Activated gamma-delta T cell (primary cell): Measurements from ENCODE around the gene GNB2.

Experiments
- DNase-seq: peaks from one replicate; lab custom pipeline; 2025; lab: John Stamatoyannopoulos, UW
- total RNA-seq, 2 donors: gene quantifications; one replicate each; lab custom pipeline; 2026; lab: John Stamatoyannopoulos, UW

The GNB2 gene
- total RNA-seq = 90.5 to 103 reads per million in 2 donors

GRCh38 chr7:100673302-100673941 is at the start of gene GNB2:
TSS of gene GNB2 (plus strand) at chr7:100673740. CDS start at chr7:100676266, 2,526 bp downstream.
- DNase-seq = peak; percentile 95

DNA sequence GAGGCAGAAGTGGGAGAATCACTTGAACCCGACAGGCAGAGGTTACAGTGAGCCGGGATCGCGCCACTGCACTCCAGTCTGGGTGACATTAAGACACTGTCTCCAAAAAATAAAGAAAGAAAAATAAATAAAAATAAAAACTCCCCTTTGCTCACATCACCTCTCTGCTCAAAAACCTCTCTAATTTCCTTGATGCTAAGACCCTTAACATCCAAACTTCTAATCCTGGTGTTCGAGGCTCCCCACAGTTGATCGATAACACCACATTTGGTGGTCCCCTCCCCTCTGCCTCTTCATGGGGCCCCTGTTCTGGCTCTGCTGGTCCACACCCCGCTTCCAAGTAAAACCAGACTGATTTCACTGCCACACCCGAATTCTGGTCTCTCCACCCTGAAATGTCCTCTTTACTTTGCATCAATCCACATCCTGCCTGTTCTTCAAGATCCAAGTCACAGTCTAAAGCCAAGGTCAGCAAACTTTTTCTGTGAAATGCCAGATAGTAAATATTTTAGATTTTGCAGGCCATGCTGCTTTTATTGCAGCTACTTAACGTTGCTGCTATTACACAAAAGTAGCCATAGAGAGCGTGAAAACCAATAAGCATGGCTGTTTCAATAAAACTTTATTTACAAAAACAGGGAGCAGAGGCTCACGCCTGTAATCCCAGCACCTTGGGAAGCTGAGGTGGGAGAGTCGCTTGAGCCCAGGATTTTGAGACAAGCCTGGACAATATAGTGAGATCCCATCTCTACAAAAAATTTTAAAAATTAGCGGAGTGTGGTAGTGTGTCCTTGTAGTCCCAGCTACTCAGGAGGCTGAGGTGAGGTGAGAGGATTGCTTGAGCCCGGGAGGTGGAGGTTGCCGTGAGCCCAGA is 49.4 kb upstream of the GNB2 start:
- DNase-seq = no peak

DNA sequence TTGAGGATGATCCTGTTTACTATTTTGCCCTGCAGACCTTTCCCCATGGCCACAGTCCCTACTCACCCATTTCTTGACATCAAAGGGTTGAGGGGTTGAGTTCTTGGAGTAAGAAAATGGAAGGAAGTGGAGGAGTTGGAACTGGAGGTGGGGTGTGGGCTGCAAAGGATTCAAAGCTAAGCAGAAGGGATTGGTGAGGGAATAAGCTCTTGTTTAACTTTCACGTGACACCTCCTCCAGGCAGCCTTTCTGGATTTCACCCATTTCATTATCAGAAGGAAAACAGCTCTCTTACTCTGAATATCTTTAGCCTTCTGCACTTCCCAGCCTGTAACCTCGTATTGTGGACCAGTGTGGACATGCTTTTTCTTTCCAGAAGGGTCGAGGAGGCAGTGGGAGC is 47.5 kb upstream of the GNB2 start:
- no peak for DNase-seq

- peak; percentile 81 for DNase-seq
Observed at GRCh38 chr7:100626530-100627237, 46.9 kb upstream of the GNB2 start.

- DNase-seq = no peak
Observed at GRCh38 chr7:100627238-100627549, 46.3 kb upstream of the GNB2 start.

DNA sequence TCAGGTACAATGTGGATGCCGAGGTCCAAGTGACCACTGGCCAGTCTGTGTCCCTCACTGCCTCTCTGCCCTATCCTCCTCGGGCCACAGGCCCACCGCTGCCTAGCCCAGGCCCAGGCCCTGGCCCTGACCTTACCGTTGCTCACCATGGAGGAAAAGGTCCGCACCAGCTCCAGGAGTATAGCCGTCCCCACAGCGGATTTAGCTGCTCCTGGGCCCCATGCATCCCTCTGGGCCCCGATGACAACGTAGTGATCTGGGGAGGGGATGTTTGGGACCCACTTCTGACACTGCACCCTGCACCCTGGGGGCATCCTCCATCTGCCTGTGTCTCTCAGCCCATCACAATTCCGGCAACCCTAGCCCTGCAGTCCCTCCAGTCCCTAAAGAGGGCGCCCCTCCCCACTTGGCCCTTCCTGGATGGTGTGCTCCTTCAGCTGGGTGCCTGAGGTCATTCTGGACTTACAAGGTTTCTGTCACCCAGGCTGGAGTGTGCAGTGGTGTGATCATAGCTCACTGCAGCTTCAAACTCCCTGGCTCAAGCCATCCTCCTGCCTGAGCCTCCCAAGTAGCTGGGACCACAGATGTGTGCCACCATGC is 44.3 kb upstream of the GNB2 start:
- DNase-seq = no peak

GRCh38 chr7:100630066-100630465 is 43.5 kb upstream of the GNB2 start:
- no peak for DNase-seq

DNA sequence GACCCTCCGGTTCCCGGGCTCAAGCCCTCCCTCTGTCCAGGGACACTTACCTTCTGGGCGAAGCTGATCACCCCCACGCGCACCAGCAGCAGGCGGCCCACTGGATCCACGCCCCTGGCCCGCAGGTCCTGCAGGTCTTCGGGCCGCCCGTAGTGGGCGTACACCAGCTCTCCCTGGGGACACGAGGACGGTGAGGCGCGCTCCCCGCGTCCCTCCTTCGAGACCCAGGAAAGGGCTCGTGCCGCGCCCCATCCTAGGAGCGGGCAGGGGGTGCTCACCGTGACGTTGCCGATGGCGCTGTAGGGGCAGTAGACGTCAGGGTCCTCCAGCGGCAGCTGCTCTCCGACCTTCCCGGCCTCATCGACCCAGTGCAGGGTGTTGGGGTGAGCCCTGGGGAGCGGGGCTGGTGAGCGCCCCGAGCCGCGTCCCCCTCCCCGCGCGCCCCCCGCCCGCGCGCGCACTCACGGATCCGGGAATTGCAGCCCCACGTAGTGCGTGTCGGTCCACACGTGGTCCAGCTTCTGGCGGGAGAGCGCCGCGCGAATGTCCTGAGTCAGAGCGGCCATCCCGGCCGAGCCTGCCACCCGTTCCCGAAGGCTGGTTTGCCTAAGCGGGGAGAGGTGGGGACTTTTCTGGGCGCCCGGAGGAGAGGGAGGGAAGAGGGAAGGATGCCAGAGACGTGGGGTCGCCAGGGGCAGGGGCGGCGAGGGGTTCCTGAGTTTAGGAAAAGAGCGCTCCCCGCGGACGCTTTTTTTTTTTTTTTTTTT is 40.4 kb upstream of the GNB2 start:
- DNase-seq = peak; percentile 29

- no peak for DNase-seq
Observed at GRCh38 chr7:100639995-100640516, 33.5 kb upstream of the GNB2 start.

- no peak for DNase-seq
Observed at GRCh38 chr7:100640517-100641440, 32.8 kb upstream of the GNB2 start.

DNA sequence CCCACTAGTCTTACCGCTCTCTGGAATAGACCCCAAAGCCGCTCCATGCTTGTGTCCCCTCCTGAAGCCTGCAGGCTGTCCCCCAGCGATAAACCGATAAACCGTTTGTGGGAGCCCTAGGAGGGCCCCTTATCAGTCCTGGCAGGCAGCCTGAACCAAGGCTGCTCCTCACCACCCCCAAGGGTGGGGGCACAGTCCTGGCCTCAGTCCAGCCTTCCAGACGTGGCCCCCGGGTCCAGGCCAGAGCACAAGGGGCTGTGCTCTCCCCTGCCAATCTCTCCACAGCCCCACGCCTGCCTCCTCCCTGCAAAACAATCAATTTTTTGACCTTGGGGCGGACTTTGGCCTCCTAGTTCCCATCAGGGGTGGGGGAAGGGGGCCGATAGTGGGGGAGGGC is 32.1 kb upstream of the GNB2 start, which contains the start of gene TFR2:
Gene TFR2 (minus strand): TSS at position 90 of the 397 bp plus-strand sequence. CDS start 43 bp downstream, at position 47.
- no peak for DNase-seq

GRCh38 chr7:100641860-100642533 is 31.5 kb upstream of the GNB2 start:
- no peak for DNase-seq

GRCh38 chr7:100642534-100642907 is 31.0 kb upstream of the GNB2 start:
- no peak for DNase-seq

DNA sequence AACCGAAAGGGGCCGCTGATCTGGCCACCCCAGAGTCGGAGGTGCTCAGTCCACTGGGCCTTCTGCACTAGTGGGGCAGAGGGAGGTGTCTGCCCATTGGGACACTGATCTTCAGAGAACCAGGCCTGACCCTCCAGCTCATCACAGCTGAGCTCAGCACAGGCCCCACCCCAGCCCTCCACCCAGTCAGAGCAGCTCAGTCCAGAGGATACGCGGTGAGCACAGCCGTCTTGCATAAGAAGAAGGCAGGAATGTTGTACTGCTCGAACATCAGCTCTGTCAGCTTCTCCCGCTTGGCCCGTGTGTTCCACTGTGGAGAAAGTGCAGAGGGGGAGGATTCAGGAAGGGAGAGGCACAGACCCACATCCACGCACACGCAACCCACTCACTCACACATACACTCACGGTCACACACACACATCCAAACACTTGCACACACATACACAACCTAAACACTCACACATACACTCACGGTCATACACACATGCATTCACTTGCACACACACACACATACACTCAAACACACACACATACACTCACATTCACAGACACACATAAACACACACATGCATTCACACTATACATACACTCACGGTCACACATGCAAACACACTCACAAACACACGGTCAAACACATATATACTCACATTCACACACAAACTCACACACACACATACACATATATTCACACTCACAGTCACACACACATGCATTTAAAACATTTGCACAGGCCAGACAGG is 23.5 kb upstream of the GNB2 start:
- no peak for DNase-seq

DNA sequence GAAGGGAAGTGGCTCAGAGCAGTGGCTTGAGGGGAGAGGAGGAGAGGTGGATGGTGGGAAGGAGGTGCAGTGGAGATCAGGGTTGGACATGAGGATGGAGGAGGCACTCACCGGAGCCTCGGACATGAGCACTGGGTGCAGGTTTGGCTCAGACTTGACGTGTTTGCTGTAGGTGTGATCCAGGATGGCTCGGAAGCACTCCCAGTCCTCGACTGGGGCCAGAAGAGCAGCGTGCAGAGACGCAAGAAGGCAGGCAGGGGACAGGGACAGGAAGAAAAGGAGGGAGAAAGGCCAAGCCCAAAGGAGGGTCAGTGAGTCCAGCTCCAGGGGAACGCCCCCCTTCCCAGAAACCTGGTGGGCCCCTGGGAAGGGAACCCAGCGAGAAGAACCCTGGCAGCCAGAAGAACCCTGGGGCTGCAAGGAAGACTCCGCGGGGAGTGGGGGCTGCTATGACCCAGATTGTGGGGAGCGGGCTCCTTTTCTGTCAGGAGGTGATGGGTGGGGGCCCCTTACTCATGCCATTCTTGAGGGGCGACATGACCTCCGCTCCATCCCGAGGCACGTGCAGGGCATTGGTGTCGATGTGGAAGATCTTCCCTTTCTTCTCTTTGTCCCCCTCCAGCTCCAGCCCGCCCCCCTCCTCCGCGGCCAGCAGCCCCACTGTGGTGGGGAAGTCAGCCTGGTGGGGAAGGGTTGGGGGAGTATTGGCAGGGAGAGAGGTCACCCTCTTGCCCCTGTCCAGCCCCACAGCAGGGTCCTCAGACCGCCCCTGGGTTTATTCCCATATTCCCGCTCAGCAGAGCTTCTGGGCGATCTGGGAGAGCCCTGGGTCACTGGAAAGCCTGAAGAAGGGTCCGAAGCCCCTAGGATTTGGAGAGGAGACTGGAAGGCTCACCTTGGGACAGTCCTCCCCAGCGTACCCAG is 18.4 kb upstream of the GNB2 start:
- no peak for DNase-seq

GRCh38 chr7:100655908-100656674 is 17.4 kb upstream of the GNB2 start, which contains the start of gene ACTL6B:
TSS of gene ACTL6B (minus strand) at chr7:100656448. CDS start at chr7:100656354, 94 bp downstream.
- peak; percentile 31 for DNase-seq
